SK-N-SH (cell line): ENCODE data around the gene TPRKB. TPM values are rescaled to one million over a fixed set of nuclear protein-coding genes. Genes with fewer than 3 reads are reported as not detected.

ENCODE experiments used
- CTCF ChIA-PET: fragments of 300-600, 350-600 bp; formaldehyde crosslinking; extraction: SDS; loops from one replicate; lab custom pipeline; 2021; lab: Yijun Ruan, JAX
- POLR2A ChIA-PET: fragments of 350-600 bp; sonication (Branson Sonifier 250); formaldehyde crosslinking; extraction: SDS; loops from one replicate; lab custom pipeline; 2020; ENCODE audit warnings: antibody characterized with exemption, inconsistent platforms; lab: Yijun Ruan, JAX
- DNase-seq: peaks from one replicate; pipeline ENCODE4 v3.0.0; 2012
- H2AFZ ChIP-seq: fragments of 200-600 bp; sonication (generic); 2 replicates; pipeline ENCODE4 v1.8.1; 2016; ENCODE audit warnings: antibody characterized with exemption, mild to moderate bottlenecking, low read depth
- H3F3A ChIP-seq: fragments of 200-600 bp; sonication (generic); replicated peaks from 2 replicates; pipeline ENCODE3; 2016; ENCODE audit warnings: antibody characterized with exemption, mild to moderate bottlenecking; ENCODE audit not compliant: insufficient read depth
- H3K27ac ChIP-seq, 2 experiments: fragments of 200-500 bp in 1 of 2; fragments of 200-600 bp in 1 of 2; sonication (Bioruptor generic) in 1 of 2; sonication (generic), shearing (Covaris generic) in 1 of 2; 2 replicates each; pipeline versions ENCODE4 v1.5.1 to v1.6.1; 2014 to 2016; ENCODE audit warnings: low read depth in 2 of 2, inconsistent platforms in 1 of 2, low read length in 1 of 2, mild to moderate bottlenecking in 1 of 2, mixed read lengths in 1 of 2
- H3K27me3 ChIP-seq: fragments of 200-600 bp; sonication (generic), shearing (Covaris generic); 2 replicates; pipeline ENCODE4 v1.6.1; 2016; ENCODE audit warnings: mixed run types; ENCODE audit not compliant: insufficient read depth
- H3K36me3 ChIP-seq, 2 experiments: fragments of 200-500 bp in 1 of 2; fragments of 200-600 bp in 1 of 2; sonication (Bioruptor generic) in 1 of 2; sonication (generic) in 1 of 2; replicated peaks in 1 of 2; 2 replicates each; pipeline versions ENCODE3 to v1.5.1; 2014 to 2016; ENCODE audit warnings: low read length in 1 of 2, mild to moderate bottlenecking in 1 of 2; ENCODE audit not compliant: insufficient read depth in 2 of 2, control insufficient read depth in 1 of 2
- H3K4me1 ChIP-seq, 2 experiments: fragments of 200-500 bp in 1 of 2; fragments of 200-600 bp in 1 of 2; sonication (Bioruptor generic) in 1 of 2; sonication (generic), shearing (Covaris generic) in 1 of 2; 2 replicates each; pipeline versions ENCODE4 v1.5.1 to v1.6.1; 2014 to 2016; ENCODE audit warnings: low read depth in 1 of 2, low read length in 1 of 2, mixed run types in 1 of 2; ENCODE audit not compliant: insufficient read depth in 2 of 2, control insufficient read depth in 1 of 2
- H3K4me2 ChIP-seq: fragments of 200-600 bp; sonication (generic), shearing (Covaris generic); 2 replicates; pipeline ENCODE4 v1.6.1; 2017; ENCODE audit warnings: mixed run types
- H3K4me3 ChIP-seq, 2 experiments: fragments of 200-500 bp in 1 of 2; fragments of 200-600 bp in 1 of 2; sonication (Bioruptor generic) in 1 of 2; sonication (generic), shearing (Covaris generic) in 1 of 2; 2 replicates each; pipeline versions ENCODE4 v1.5.1 to v1.8.1; 2014 to 2016; ENCODE audit warnings: low read depth in 2 of 2, inconsistent platforms in 1 of 2, low read length in 1 of 2, mild to moderate bottlenecking in 1 of 2, mixed read lengths in 1 of 2, moderate library complexity in 1 of 2
- H3K79me2 ChIP-seq: fragments of 200-600 bp; sonication (generic); 2 replicates; pipeline ENCODE4 v1.8.1; 2017; ENCODE audit warnings: mild to moderate bottlenecking; ENCODE audit not compliant: insufficient read depth
- H3K9ac ChIP-seq: fragments of 200-600 bp; sonication (generic); 2 replicates; pipeline ENCODE4 v1.6.1; 2017; ENCODE audit warnings: mixed run types
- H3K9me2 ChIP-seq: fragments of 200-600 bp; sonication (generic); 2 replicates; pipeline ENCODE4 v1.6.1; 2017; ENCODE audit warnings: mixed run types
- H3K9me3 ChIP-seq: fragments of 200-600 bp; sonication (generic); 2 replicates; pipeline ENCODE4 v1.6.1; 2017; ENCODE audit warnings: mixed run types, mild to moderate bottlenecking, moderate library complexity
- H4K20me1 ChIP-seq: fragments of 200-600 bp; sonication (generic); 2 replicates; pipeline ENCODE4 v1.6.1; 2017; ENCODE audit warnings: mild to moderate bottlenecking, mixed run types; ENCODE audit not compliant: insufficient read depth
- CHD2 ChIP-seq: fragments of 150-350 bp; IDR thresholded peaks from 2 replicates; pipeline ENCODE4 v1.6.1; 2018; ENCODE audit warnings: low read length; ENCODE audit not compliant: partially characterized antibody
- CTCF ChIP-seq: fragments of 200-600 bp; sonication (generic); IDR thresholded peaks from 2 replicates; pipeline ENCODE4 v1.6.1; 2017; ENCODE audit warnings: antibody characterized with exemption, mild to moderate bottlenecking, moderate library complexity
- EP300 ChIP-seq, 2 experiments: IDR thresholded peaks; 2 replicates each; pipeline versions ENCODE4 v1.4.0 to v1.6.1; 2012; ENCODE audit warnings: borderline replicate concordance in 1 of 2, low read depth in 1 of 2, low read length in 1 of 2
- EZH2phosphoT487 ChIP-seq: fragments of 200-600 bp; sonication (generic); IDR thresholded peaks from 2 replicates; pipeline ENCODE4 v1.6.1; 2017; ENCODE audit warnings: low read depth, mixed run types, mild to moderate bottlenecking, antibody characterized with exemption, moderate library complexity, borderline replicate concordance
- FOXM1 ChIP-seq: IDR thresholded peaks from 2 replicates; pipeline ENCODE4 v1.4.0; 2012; ENCODE audit warnings: low read depth, mild to moderate bottlenecking
- GABPA ChIP-seq: IDR thresholded peaks from 2 replicates; pipeline ENCODE4 v1.4.0; 2012; ENCODE audit warnings: low read depth, mild to moderate bottlenecking
- GATA2 ChIP-seq: sonication (generic); formaldehyde crosslinking; IDR thresholded peaks from 2 replicates; pipeline ENCODE4 v1.5.0; 2020; ENCODE audit warnings: mild to moderate bottlenecking, missing genetic modification reagents
- MAX ChIP-seq: IDR thresholded peaks from 2 replicates; pipeline ENCODE4 v1.4.0; 2012; ENCODE audit warnings: low read depth
- MXI1 ChIP-seq: IDR thresholded peaks from 2 replicates; pipeline ENCODE4 v1.6.1; 2012; ENCODE audit warnings: mild to moderate bottlenecking, low read depth, low read length, improper control_type of control experiment
- NRF1 ChIP-seq: IDR thresholded peaks from 2 replicates; pipeline ENCODE4 v1.6.1; 2012; ENCODE audit warnings: low read depth, mild to moderate bottlenecking, low read length
- PBX3 ChIP-seq: IDR thresholded peaks from 2 replicates; pipeline ENCODE4; 2012
- POLR2AphosphoS5 ChIP-seq: IDR thresholded peaks from 2 replicates; pipeline ENCODE4 v1.6.1; 2012; ENCODE audit warnings: low read depth, low read length
- REST ChIP-seq: IDR thresholded peaks from 2 replicates; pipeline ENCODE4 v1.6.1; 2012; ENCODE audit warnings: mild to moderate bottlenecking, low read depth, low read length, moderate library complexity
- RFX5 ChIP-seq: IDR thresholded peaks from 2 replicates; pipeline ENCODE4 v1.6.1; 2012; ENCODE audit warnings: mild to moderate bottlenecking, improper control_type of control experiment, low read length
- SIN3A ChIP-seq: IDR thresholded peaks from 2 replicates; pipeline ENCODE4 v1.6.1; 2012; ENCODE audit warnings: low read depth, mild to moderate bottlenecking, low read length, moderate library complexity, borderline replicate concordance
- SMC3 ChIP-seq: IDR thresholded peaks from 2 replicates; pipeline ENCODE4 v1.6.1; 2012; ENCODE audit warnings: low read depth, low read length, improper control_type of control experiment
- TAF1 ChIP-seq: IDR thresholded peaks from 2 replicates; pipeline ENCODE4 v1.6.1; 2012; ENCODE audit warnings: low read depth, mild to moderate bottlenecking, low read length, moderate library complexity, borderline replicate concordance
- TCF12 ChIP-seq: IDR thresholded peaks from 2 replicates; pipeline ENCODE4 v1.4.0; 2012
- ZBTB33 ChIP-seq: IDR thresholded peaks from 2 replicates; pipeline ENCODE4 v1.4.0; 2012; ENCODE audit warnings: low read depth, borderline replicate concordance
- WGBS: methylation state at CpG from one replicate; pipeline ENCODE4 v1.1.6; 2017; ENCODE audit warnings: low lambda C conversion rate; 5-methylcytosine and 5-hydroxymethylcytosine counted together
- polyA plus RNA-seq, 3 experiments: library from polyadenylated mRNA; depleted of rRNA; stranded (reverse); fragments of >200 nt; gene quantifications; 2 replicates each; pipeline ENCODE4 v1.2.3, GENCODE V29; 2012

Gene TPRKB
- polyA plus RNA-seq, 1 of the 3 experiments (the other 2 are of a cell fraction): 32.1 TPM

GRCh38 chr2:73780237-73780582 is 43.1 kb upstream of the TPRKB start:
- H3K27me3 ChIP-seq: no peaks in the 10 kb centered on the region
- peaks cover 10 to 14% of the 10 kb centered on the region in 2 experiments for H3K36me3 ChIP-seq
- no peaks in the 10 kb centered on the region for H4K20me1 ChIP-seq
- H3K4me3 ChIP-seq: peak overlapping the region; percentile 88 to 98; a peak in 3 of 4 replicates
- H3K27ac ChIP-seq: no peak overlapping the region
- peak overlapping the region; percentile 81; the same call in 1 of the 2 replicates for H3K4me2 ChIP-seq
- H3K9me2 ChIP-seq: no peaks in the 10 kb centered on the region
- WGBS: 2% methylated on average over 7 of the region's 7 CpGs
- TF ChIP-seq SMC3 (no peak), TCF12 (no peak), TAF1 (no peak), POLR2AphosphoS5 (no peak), EZH2phosphoT487 (no peak), REST (no peak), CTCF (no peak), SIN3A (no peak), CHD2 (no peak), RFX5 (no peak), NRF1 (no peak), GABPA (no peak), EP300 (IDR thresholded peaks at IDR 0.05; ENCODE audit: borderline replicate concordance in 1 of 2, low read depth in 1 of 2, low read length in 1 of 2) (no peak), MAX (no peak), GATA2 (CRISPR knock-in tag) (no peak), MXI1 (no peak), FOXM1 (no peak), PBX3 (no peak), ZBTB33 (no peak)
- ChIA-PET POLR2A (no interaction called here), CTCF (interaction anchor here (0.9 to 1.5 kb wide), 4 partner anchors 17 to 371 kb away, joined by 3 to 6 read pairs (median 4); partner anchors contain the start of gene TPRKB)
- peak overlapping the region; percentile 92; the same call in 1 of the 2 replicates for H2AFZ ChIP-seq
- DNase-seq: no peak
- no peaks in the 10 kb centered on the region for H3F3A ChIP-seq
- H3K4me1 ChIP-seq: peaks cover 4 to 7% of the 10 kb centered on the region in 2 experiments; a peak in 2 of 4 replicates
- no peak overlapping the region; the same call in 1 of the 2 replicates for H3K9ac ChIP-seq
- no peaks in the 10 kb centered on the region for H3K9me3 ChIP-seq
- peaks cover 39% of the 10 kb centered on the region for H3K79me2 ChIP-seq
